ENCODE results near the gene SCFD2. TPM values are rescaled to one million over a fixed set of nuclear protein-coding genes. Genes with fewer than 3 reads are reported as not detected.
A peak's percentile ranks its signal among the peaks of the same experiment; 100 is the strongest.

SCFD2 gene
- total and polyA plus RNA-seq, 2 experiments from 2014 or later = 13.2 to 15.9 TPM

DNA sequence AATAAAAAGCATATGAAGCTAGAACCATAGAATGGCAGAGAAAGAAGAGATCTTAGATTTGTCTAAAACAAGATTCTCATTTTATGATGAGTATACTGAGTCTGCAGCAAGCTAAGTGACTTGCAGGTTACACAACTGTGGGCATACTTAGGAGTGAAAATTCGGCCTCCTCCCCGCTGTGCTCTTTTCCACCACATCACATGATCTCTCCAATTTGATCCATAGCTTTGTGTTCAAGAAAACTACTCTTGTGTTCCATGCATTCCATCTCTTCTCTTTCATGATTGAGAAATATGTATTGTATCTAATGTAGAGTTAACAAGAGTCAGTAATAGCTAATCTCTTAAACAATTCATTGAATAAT is 234.3 kb downstream of the SCFD2 start:
- TF ChIP-seq, protein P1, sequence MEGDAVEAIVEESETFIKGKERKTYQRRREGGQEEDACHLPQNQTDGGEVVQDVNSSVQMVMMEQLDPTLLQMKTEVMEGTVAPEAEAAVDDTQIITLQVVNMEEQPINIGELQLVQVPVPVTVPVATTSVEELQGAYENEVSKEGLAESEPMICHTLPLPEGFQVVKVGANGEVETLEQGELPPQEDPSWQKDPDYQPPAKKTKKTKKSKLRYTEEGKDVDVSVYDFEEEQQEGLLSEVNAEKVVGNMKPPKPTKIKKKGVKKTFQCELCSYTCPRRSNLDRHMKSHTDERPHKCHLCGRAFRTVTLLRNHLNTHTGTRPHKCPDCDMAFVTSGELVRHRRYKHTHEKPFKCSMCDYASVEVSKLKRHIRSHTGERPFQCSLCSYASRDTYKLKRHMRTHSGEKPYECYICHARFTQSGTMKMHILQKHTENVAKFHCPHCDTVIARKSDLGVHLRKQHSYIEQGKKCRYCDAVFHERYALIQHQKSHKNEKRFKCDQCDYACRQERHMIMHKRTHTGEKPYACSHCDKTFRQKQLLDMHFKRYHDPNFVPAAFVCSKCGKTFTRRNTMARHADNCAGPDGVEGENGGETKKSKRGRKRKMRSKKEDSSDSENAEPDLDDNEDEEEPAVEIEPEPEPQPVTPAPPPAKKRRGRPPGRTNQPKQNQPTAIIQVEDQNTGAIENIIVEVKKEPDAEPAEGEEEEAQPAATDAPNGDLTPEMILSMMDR (IDR thresholded peaks at IDR 0.05; ENCODE audit: low read depth, low read length) = no peak
- no peak for DNase-seq (ENCODE audit: low read depth in 1 of 2, low spot score in 1 of 2)
- H3K36me3 ChIP-seq = no peaks in the 10 kb centered on the region
- no peak overlapping the region for H3K4me3 ChIP-seq
- no peaks in the 10 kb centered on the region for H3K9me3 ChIP-seq (ENCODE audit: low read depth)
- H3K4me1 ChIP-seq (ENCODE audit: low read depth) = no peaks in the 10 kb centered on the region
- H3K27me3 ChIP-seq = no peaks in the 10 kb centered on the region
- H3K27ac ChIP-seq = no peak overlapping the region

DNA sequence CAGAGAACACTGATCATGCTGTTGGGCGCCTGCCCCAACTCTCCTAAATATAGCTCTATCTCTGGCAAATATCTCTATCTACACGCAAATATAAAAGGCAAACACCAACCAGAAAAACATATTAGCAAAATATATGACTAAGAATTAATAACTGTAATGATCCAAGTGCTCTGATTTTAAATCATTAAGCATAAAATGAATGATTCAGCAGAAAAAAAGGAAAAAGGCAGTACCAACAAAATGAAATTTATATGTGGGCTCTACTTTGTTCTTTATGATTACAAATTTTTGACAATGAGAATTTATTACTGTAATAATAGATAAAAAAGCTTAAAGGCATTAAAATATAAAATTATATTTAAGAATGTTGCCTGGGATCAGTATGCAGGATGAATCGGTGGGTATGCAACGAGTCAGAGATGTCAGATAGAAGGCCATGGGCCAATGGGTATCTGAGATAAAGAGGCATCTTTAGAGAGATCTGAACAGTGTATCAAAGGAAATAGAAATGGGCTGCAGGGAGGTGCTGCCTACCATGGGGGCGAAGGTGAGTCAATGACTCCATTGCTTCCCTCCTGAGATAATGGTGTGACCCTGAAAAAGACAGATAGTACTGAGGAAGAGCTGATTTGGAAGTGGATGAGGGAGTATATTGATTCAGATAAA is 234.8 kb downstream of the SCFD2 start:
- DNase-seq (ENCODE audit: low read depth in 1 of 2, low spot score in 1 of 2) = no peak
- TF ChIP-seq, protein P1 (IDR thresholded peaks at IDR 0.05; ENCODE audit: low read depth, low read length) = no peak
- H3K36me3 ChIP-seq = no peaks in the 10 kb centered on the region
- H3K27ac ChIP-seq = no peak overlapping the region
- no peaks in the 10 kb centered on the region for H3K27me3 ChIP-seq
- no peak overlapping the region for H3K4me3 ChIP-seq
- H3K9me3 ChIP-seq (ENCODE audit: low read depth) = no peaks in the 10 kb centered on the region
- H3K4me1 ChIP-seq (ENCODE audit: low read depth) = no peaks in the 10 kb centered on the region

DNA sequence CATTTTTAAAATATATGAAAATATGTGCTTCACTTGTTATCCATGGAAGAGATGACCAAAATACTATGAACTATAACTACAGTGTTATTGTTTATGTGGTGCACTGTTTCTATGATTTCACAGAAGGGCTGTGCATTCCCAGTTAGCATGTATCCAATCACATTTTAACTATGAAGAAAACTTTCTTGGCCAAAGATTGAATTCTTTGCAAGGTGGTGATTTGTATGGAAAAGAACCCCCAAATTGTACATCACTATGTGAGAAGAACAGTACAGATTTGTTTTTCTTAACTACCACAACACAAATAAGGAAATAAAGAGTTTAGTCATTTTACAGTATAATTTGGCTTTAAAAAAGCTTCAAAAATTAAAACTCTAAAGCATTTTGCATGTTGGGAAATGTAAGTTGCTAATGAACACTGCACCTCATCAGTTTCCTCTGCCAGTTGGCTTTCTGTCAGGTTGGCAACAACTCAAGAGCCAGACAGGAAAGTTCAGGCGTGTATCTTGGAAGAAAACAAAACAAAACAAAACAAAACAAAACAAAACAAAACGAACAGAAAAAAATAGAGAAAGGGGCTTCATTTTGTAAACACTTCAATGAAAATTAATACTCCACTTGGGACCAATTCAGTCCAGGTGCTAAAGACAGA is 237.0 kb downstream of the SCFD2 start:
- TF ChIP-seq, protein P1 (IDR thresholded peaks at IDR 0.05; ENCODE audit: low read depth, low read length) = no peak
- no peak overlapping the region for H3K27ac ChIP-seq
- no peaks in the 10 kb centered on the region for H3K9me3 ChIP-seq (ENCODE audit: low read depth)
- no peaks in the 10 kb centered on the region for H3K36me3 ChIP-seq
- H3K4me3 ChIP-seq = no peak overlapping the region
- DNase-seq (ENCODE audit: low read depth in 1 of 2, low spot score in 1 of 2) = peak in 1 of 2 donors; percentile 74
- no peaks in the 10 kb centered on the region for H3K4me1 ChIP-seq (ENCODE audit: low read depth)
- H3K27me3 ChIP-seq = no peaks in the 10 kb centered on the region

DNA sequence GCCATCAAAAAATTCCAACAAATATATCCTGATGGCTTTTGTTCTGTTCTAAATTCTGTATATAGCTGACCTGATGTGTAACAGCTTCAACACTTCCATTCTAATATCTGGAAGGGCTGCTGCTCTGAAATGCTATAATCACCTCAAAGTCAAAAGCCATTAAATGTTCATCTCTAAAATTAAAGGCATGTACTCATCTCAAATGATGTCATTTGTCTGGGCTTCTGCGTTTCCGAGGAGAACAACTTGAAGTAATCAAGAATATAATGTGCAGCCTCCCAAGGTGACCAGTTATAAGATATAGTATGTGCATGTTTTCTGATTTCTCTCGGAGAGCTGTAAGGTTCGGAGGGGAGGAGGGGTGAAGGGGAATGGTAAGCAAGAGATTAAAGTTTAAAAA is 237.6 kb downstream of the SCFD2 start:
- H3K4me3 ChIP-seq = no peak overlapping the region
- DNase-seq (ENCODE audit: low read depth in 1 of 2, low spot score in 1 of 2) = no peak
- no peaks in the 10 kb centered on the region for H3K36me3 ChIP-seq
- H3K4me1 ChIP-seq (ENCODE audit: low read depth) = no peaks in the 10 kb centered on the region
- H3K9me3 ChIP-seq (ENCODE audit: low read depth) = no peaks in the 10 kb centered on the region
- no peak overlapping the region for H3K27ac ChIP-seq
- H3K27me3 ChIP-seq = no peaks in the 10 kb centered on the region
- TF ChIP-seq, protein P1 (IDR thresholded peaks at IDR 0.05; ENCODE audit: low read depth, low read length) = no peak

DNA sequence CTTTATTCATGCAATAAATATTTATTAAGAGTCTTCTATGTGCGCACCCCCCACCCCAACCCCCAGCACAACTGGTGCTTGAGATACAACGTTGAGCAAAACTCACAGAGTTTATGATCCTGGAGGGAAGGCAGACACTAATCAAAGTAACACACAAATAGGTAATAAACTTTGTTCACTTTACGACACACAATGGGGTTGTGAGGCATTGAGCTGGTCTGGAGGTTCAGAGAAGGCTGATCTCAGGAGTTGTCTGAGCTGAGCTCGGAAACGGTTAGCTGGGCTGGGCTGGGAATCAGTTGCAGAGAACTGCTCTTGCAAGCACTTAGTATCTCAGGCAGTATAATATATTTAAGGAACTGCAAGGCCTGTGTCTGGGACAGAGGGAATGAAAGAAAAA is 238.5 kb downstream of the SCFD2 start:
- DNase-seq (ENCODE audit: low read depth in 1 of 2, low spot score in 1 of 2) = no peak
- H3K36me3 ChIP-seq = no peaks in the 10 kb centered on the region
- no peaks in the 10 kb centered on the region for H3K27me3 ChIP-seq
- no peaks in the 10 kb centered on the region for H3K4me1 ChIP-seq (ENCODE audit: low read depth)
- no peak overlapping the region for H3K27ac ChIP-seq
- TF ChIP-seq, protein P1 (IDR thresholded peaks at IDR 0.05; ENCODE audit: low read depth, low read length) = no peak
- no peak overlapping the region for H3K4me3 ChIP-seq
- no peaks in the 10 kb centered on the region for H3K9me3 ChIP-seq (ENCODE audit: low read depth)

Data from cardiac muscle cell (in vitro differentiated cells and primary cell).